GM19023 (cell line): ENCODE results near the gene DNAH2.

Experiments used
- ATAC-seq: cut with Tn5 transposase; IDR thresholded peaks from one replicate; pipeline ENCODE4 v1.9.1; 2021; ENCODE audit warnings: mild to moderate bottlenecking, moderate library complexity; ENCODE audit not compliant: unreplicated experiment

DNAH2 gene

DNA sequence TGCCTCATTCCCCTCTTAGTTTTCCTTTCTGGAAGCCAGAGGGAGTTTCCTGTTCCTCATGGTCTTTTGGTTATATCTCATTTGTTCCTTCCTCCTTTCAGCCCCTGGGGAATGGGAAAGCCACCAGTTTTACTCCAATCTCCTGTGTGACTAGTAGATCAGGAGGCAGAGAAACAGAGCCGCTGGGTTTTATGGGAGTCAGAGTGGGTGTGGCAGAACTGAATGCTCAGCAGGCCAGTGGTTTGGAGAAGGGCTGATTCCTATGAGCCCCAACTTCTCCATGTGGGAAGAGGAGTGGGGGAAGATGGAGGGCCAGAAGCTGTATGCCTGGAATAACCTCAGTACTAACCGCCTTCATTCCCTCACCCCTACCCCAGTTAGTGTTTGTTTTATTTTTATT lies 4.1 kb downstream of the DNAH2 start:
- ATAC-seq = no peak

DNA sequence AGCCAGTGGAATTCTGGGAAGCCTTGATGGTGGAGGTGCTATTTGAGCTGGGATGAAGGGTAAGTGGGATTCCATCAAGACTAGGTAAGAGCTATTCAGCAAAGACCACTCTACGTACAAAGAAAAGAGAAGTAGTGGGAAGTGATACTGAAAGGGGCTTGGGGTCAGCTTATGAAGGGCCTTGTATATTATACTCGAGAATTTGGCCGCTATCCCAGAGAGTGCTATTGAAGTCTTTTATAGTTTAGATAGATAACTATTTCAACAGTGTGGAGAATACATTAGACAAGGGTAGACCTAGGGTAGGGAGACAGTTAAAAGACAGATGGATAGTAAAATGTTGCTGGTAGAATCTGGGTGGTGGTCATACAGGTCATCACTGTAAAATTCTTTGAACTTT lies 10.3 kb downstream of the DNAH2 start:
- ATAC-seq = no peak

DNA sequence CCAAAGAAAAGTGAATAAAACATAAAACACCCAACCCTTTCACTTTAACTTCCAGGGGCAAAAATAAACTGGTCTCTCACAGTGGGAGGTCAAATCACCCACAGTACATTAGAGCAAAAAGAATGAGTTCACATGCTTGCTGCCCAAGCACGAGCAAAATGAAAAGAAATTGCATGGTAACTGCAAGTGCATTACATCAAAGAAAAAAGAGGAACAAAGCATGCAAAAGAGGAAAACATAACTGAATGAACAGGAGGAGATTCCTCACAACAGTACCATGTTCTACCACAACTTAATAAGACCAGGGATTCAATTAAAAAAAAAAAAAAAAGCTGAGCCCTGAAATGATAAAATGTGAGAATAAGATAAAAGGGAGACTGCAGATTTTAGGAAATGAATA lies 12.3 kb downstream of the DNAH2 start:
- ATAC-seq = no peak

DNA sequence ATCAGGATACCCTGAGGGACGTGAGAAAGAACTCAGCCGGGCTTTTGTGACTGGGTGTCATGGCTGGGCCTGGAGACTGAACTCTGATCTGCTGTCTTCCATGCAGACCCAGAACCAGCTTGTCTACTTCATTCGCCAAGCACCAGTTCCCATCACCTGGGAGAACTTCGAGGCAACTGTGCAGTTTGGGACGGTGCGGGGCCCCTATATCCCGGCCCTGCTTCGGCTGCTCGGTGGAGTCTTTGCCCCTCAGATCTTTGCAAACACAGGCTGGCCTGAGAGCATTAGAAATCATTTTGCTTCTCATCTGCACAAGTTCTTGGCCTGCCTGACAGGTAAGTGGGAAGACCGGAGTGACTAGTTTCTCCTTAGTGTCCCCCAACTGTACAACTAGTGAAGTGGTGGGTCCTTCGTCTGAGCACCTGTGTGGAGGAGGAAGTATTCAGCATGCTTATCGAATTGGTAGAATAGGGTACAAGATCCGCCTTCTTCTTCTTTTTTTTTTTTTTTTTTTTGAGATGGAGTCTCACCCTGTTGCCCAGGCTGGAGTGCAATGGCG lies 15.5 kb downstream of the DNAH2 start:
- ATAC-seq = no peak

DNA sequence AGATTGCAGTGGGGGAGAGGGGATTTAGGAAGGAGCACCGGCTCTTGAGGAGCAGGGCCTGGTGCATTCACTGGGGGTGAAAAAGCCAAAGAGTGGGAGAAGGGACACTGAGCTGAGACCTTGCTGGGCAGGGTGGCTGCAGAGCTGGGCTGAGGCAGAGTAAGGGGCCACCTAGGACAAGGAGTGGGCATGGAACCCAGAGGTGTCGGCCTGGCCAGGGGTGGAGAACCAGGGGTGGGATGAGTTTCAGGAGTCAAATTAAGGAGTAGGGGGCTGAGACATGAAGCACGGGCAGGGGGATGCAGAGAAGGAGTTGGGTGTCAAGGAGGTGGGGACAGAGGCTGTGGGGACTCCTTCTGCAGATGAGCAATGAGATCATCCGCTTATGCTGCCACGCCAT lies 20.1 kb downstream of the DNAH2 start:
- ATAC-seq = no peak

DNA sequence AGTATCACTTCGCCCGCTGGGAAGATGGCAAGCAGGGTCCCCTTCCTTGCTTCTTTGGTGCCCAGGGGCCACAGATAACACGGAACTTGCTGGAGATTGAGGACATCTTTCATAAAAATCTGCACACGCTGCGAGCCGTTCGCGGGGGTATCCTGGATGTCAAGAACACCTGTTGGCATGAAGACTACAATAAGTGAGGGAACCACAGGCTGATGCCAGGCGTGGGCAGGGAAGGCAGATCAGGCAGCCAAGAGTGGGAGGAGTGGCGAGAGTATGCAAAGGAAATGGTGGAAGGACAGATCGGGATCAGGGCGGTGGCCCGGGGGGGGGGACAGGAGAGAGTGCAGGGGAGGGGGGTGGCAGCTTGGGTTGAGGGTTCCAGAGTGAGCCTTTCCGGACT lies 22.2 kb downstream of the DNAH2 start:
- no peak for ATAC-seq

DNA sequence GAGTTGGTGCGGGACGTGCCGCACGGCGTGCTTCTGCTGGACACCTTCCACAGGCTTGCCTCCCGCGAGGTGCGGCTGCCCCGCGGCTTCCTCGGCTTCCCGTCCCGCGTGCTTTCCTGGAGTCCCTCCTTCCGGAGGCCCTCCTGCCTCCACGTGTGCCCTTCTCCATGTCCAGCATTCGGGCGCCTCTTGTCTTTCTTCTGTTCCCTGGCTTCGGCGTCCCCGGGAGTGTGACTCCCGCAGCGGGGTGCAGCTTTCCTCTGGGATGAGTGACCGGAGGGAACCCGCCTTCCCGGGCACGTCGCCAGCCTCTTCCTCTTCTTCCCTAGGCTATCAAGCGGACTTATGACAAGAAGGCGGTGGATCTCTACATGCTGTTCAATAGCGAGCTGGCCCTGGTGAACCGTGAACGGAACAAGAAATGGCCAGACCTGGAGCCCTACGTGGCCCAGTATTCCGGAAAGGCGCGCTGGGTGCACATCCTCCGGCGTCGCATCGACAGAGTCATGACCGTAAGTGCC lies 23.0 kb downstream of the DNAH2 start:
- ATAC-seq = no peak

DNA sequence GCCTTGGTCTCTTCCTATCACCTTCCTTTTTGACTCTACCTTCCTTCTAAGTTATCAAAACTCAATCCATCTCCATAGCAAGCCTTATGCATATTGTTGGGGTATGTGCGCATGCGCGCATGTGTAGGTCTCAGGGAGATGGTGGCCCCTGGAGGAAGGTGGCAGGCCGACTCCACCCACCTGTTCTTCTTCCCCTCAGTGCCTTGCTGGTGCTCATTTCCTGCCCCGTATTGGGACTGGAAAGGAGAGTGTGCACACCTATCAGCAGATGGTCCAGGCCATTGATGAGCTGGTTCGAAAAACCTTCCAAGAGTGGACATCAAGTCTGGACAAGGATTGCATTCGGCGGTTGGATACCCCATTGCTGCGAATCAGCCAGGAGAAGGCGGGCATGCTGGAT lies 25.2 kb downstream of the DNAH2 start:
- ATAC-seq = no peak

DNA sequence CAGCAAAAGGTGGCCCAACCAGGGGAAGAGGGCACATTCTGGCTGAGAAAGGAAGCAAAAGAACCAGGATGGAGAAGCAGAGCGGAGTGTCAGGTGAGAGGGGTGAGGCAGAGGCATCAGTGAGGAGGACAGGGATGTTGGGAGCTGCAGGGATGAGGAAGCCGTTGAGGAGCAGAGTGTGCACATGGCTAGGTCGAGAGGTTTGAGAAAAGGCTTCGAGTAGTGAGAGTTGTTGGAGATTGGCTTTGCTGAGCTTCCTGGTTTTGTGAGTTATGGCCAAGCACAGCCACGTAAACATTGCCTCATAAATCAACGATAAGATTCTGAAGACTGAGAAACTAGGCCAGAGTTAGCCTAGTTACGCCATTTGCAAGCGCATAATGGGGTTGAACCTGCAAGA lies 26.9 kb downstream of the DNAH2 start:
- no peak for ATAC-seq

DNA sequence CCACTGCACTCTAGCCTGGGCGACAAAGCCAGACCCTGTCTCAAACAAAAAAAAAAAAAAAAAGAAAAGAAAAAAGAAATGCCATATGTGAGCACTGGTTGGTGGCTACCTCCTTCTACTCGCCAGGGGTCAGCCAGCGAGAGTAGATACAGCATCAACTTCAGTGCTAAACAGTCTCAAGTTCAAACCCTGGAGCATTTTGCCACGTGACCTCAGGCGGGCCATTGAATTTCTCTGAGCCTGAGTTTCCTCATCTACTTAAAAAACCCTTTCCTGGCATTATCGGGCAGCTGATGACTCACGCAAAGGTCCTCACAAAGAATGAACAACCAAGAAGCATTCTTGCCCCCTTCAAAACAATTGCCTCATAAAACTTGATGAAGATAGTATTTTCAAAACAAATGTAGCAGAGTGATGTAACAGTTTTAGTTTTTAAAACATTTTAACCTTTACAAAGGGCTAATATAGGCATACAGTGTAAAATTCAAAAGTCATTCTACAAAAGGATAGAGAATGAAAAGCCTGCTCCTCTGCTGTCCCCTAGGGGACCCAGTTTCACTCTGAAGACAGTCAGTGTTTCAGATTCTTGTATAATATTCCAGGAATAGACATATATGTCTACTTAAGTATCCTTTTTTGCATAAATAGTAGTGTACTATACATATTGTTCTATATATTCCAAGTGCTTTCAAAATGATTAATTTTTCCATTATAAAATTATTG lies 28.4 kb downstream of the DNAH2 start:
- ATAC-seq = no peak

DNA sequence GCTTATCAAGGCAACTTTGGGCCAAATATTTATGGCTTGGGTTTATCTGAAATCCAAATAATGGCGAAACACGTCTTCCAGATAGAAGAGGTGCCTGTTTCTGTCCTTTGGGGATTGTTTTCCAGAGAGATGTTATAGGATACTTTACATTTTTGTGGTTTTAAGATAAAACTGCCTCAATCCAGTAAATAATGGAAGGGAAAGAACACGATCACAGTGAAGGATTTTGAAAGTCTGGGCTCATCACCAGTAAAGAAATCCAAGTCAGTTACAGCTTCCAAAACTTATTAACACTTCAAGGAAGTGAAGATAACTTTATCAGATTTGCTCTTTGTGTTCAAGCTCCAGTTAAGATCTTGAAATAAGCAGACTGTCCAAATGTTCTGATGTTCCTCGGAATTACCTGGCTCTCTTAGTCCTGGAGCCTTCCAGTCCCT lies 30.1 kb downstream of the DNAH2 start:
- no peak for ATAC-seq

DNA sequence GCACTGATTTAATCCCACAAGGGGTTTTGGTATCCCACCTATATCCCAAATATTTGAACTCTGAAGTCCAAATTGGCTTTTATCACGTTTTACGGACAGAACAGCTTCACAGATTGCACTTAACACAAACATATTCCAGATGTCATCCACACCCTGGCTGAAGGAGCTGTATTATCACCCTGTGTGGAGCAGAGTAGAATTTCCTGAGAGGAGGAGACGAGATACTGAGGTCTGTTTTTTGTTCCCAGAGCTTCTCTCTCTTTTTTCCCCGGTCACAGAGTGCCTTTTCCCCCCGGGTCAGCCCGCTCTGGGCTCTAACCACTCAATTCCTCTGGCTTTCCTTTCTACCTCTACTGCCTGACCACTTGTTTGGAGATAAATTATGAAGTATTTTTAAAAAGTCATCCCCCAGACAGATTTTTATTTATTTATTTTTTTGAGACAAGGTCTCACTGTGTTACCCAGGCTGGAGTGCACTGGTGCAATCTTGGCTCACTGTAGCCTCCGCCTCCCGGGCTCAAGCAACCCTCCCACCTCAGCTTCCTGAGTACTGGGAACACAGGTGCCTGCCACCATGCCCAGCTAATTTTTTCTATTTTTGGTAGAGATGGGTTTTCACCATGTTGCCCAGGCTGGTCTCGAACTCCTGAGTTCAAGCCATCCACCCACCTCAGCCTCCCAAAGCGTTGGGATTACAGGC lies 30.7 kb downstream of the DNAH2 start:
- ATAC-seq = no peak

DNA sequence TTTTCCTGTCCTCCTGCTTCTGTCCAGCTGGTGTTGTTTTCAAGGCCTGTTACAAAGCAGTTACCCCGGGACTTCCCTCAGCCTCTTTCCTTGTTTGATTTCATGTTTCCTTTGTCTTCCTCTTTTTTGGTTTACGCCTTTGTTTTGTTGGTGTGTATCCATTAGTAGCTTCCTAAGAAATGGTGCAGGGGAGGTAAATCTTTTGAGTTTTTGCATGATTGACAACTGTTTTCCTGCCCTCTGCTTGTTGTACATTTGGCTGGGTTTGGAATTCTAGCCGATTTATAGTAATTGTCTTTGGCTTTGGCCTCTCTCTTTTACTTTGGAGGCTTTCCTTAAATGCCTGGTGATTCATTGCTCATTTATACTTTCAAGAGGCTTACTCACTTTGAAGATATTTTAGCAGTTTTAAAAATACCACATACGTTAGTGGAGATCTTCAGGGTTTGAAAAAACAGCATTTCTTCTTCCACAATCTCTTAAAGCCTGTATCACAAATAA lies 32.8 kb downstream of the DNAH2 start:
- no peak for ATAC-seq

DNA sequence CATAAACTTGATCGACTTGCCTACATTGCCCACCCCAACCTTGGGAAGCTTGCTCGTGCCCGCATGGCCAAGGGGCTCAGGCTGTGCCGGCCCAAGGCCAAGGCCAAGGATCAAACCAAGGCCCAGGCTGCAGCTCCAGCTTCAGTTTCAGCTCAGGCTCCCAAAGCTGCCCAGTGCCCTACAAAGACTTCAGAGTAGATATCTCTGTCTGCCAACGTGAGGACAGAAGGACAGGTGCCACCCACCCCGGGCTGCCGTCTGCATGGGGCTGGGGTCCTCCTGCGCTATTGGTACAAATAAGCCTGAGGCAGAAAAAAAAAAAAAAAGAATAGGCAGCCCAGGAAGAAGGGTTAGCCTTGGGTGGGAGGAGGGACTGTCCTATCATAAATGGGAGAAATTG lies 37.1 kb downstream of the DNAH2 start:
- no peak for ATAC-seq

DNA sequence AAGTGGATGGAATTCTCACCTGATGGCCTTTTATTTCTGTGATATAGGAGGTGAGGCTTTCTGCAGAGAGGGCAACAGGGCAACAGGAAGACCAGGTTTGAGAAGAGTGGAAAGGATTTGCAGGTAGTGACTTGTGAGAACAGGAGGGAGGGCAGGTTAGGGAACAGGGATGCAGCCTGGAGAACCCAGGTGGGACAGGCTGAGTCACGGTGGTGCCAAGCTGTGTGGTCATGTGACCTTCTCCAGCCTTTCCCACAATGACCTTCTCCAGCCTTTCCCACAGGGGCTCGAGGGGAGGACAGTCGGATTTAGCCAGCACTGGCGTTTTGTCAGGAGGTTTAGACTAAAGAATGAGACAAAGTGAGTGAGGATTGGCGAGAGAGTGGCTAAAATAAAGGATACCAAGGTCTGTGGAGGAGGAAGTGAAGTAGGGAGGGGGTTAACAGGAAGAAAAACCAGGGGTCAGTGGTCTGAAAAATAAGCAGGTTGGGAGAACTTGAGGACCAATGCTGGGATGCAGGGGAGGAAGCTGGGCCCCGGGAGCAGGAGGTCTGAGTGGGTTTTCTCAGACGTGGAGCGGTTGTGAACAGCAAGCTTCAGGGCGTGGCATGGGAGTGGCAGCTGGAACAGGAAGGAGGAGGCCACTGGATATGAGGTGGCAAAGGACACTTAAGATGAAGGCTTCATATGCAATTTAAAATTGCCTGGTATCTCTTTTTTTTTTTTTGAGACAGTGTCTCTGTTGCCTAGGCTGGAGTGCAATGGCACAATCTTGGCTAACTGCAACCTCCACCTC lies 37.7 kb downstream of the DNAH2 start:
- no peak for ATAC-seq

DNA sequence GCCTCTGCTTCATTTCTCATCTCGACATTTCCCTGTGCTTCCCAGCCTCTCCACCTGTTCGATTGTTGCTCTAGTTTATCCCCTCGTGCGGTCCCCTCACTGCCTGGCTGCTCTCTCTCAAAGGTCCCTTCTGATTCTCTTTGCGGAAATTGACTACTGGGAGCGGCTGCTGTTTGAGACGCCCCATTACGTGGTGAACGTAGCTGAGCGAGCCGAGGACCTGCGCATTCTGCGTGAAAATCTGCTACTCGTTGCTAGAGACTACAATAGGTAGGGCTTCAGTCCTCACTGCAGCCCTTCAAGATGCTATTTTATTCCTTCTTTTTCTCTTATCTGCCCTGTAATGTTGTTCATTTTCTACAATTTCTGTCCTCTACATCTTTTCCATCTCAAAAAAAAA lies 39.4 kb downstream of the DNAH2 start:
- no peak for ATAC-seq

DNA sequence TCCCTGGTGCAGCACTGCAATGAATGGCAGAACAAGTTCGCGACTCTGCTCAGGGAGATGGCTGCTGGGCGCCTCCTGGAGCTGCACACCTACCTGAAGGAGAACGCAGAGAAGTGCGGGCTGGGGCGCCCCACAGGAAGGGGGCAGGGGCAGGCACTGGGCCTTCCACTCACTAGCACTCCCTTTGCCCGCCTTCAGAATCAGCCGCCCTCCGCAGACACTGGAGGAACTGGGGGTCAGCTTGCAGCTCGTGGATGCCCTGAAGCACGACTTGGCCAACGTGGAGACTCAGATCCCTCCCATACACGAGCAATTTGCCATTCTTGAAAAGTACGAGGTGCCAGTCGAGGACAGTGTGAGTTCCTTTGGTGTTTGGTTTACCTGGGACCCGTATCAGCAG lies 46.4 kb downstream of the DNAH2 start:
- no peak for ATAC-seq

DNA sequence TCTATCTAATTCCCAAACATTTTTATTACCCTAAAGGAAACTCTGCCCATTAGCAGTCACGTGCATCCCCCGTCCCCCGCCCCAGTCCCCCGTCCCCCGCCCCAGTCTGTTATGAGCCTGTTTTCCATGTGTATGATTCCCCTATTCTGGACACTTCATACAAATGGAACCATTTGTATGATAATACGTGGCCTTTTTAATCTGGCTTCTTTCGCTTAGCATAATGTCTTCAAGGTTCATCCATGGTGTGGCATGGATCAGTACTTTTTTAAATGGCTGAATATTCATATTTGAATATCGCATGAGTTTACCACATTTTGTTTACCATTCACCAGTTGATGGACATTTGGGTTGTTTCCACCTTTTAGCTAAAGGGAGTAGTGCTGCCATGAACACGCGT lies 49.5 kb downstream of the DNAH2 start:
- no peak for ATAC-seq

DNA sequence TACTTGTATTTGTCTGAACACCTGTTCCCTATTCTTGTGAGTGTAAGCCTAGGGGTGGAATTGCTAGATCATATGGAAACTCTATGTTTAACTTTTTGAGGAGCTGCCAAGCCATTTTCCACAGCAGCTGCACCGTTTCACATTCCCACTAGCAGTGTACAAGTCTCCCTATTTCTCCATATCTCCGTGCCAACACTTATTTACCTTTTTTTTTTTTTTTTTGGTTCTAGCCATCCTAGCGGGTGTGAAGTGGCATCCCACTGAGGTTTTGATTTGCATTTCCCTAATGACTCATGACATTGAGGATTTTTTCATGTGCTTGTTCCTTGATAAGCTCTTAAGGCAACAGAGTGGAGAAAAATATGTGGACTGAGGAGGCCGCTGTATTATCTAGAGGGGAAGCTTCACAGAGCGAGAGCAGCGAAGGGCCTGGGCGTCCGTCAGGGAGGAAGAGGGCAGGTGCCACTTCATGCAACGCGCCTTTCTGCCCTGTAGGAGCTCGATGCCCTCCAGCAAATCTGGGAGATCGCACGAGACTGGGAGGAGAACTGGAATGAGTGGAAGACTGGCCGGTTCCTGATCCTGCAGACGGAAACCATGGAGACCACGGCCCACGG lies 50.0 kb downstream of the DNAH2 start:
- no peak for ATAC-seq

DNA sequence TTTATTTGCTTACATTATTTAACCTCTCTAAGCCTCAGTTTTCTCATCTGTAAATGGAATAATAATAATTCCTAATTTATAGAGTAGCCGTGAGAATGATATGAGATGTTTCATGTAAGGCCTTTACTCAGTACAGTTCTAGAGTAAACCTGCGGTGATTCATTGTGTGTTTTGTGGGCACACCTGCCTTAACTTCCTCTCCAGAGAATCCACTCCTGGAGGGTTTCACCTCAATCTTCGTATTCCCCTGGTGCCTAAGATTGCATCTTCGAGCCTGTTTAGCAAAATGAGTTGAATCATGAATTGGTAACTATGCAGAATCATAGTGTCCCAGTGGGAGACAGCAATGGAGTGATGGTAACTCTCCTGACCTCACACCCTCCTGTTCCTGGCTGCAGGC lies 52.3 kb downstream of the DNAH2 start:
- no peak for ATAC-seq

DNA sequence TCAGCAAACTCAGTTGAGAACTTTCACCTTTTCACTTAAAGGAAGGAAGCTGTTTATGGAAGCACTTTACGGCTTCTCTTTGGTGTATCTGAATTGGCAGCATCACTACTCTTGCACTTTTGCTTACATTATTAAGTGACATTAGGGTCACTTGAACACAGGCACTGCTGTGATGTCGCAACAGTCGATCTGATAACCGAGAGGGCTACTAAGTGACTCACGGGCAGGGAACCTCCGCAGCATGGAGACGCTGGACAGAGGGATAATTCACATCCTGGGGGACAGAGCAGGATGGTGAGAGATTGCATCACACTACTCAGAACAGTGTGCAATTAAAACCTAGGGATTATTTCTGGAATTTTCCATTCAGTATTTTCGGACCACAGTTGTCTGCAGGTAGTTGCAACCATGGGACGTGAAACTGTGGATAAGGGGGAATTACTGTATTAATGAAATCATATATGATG lies 56.5 kb downstream of the DNAH2 start:
- ATAC-seq = no peak
